Effector memory CD8-positive, alpha-beta T cell (primary cell): ENCODE results near the gene NOP9.

Source experiments
- ATAC-seq: fragments of 150-1000 bp; cut with Tn5 transposase; replicated peaks from 2 replicates; pipeline ENCODE4 v1.10.0; 2021; ENCODE audit warnings: mild to moderate bottlenecking, moderate library complexity
- DNase-seq, 3 experiments: peaks; one replicate each; pipeline ENCODE4 v3.0.0; 2021
- H3K27ac Mint-ChIP-seq, 2 donors: one replicate each; pipeline ENCODE4 v1.8.0; 2022; ENCODE audit warnings: mild to moderate bottlenecking in 2 of 2, mixed read lengths in 2 of 2, moderate library complexity in 2 of 2
- H3K27me3 Mint-ChIP-seq, 2 donors: one replicate each; pipeline ENCODE4 v1.8.0; 2022; ENCODE audit warnings: mixed read lengths in 2 of 2
- H3K36me3 Mint-ChIP-seq: one replicate; pipeline ENCODE4 v1.8.0; 2022; ENCODE audit warnings: mild to moderate bottlenecking, moderate library complexity, mixed read lengths; ENCODE audit not compliant: insufficient read depth
- H3K4me1 Mint-ChIP-seq, 2 donors: one replicate each; pipeline ENCODE4 v1.8.0; 2022; ENCODE audit warnings: low read depth in 2 of 2, mixed read lengths in 2 of 2
- H3K4me3 Mint-ChIP-seq, 2 donors: one replicate each; pipeline ENCODE4 v1.8.0; 2022; ENCODE audit warnings: mild to moderate bottlenecking in 2 of 2, mixed read lengths in 2 of 2, moderate library complexity in 2 of 2
- H3K9me3 Mint-ChIP-seq, 2 donors: one replicate each; pipeline ENCODE4 v1.8.0; 2022; ENCODE audit warnings: mixed read lengths in 2 of 2

Gene NOP9

GRCh38 chr14:24312736-24313507 is 13.3 kb downstream of the NOP9 start:
- Mint-ChIP-seq H3K36me3 (peaks cover 45% of the 10 kb centered on the region), H3K27ac (peak overlapping the region; percentile 80 to 93), H3K4me3 (peak overlapping the region; percentile 81 to 87), H3K4me1 (peaks cover 64 to 65% of the 10 kb centered on the region in 2 donors), H3K27me3 (no peaks in the 10 kb centered on the region), H3K9me3 (no peaks in the 10 kb centered on the region)
- ATAC-seq, result no peak
- peak in 2 of 3 experiments; percentile 17 to 35 for DNase-seq

- peaks cover 45% of the 10 kb centered on the region for H3K36me3 Mint-ChIP-seq
- H3K4me1 Mint-ChIP-seq, result peaks cover 60 to 61% of the 10 kb centered on the region in 2 donors
- no peak for ATAC-seq
Measured at GRCh38 chr14:24313913-24314312, 14.3 kb downstream of the NOP9 start.

GRCh38 chr14:24314377-24315193 is 14.9 kb downstream of the NOP9 start:
- Mint-ChIP-seq H3K27ac (peak overlapping the region; percentile 80 to 93), H3K36me3 (peaks cover 42% of the 10 kb centered on the region), H3K4me1 (peaks cover 55 to 56% of the 10 kb centered on the region in 2 donors), H3K9me3 (no peaks in the 10 kb centered on the region), H3K4me3 (peak overlapping the region; percentile 81 to 87), H3K27me3 (peaks cover 0 to 7% of the 10 kb centered on the region in 2 donors)
- ATAC-seq (no peak), DNase-seq (no peak)

More at GRCh38 chr14:24313913-24314312, 14.3 kb downstream of the NOP9 start:
- Mint-ChIP-seq H3K27me3 (no peaks in the 10 kb centered on the region), H3K4me3 (peak overlapping the region; percentile 81 to 87), H3K27ac (peak overlapping the region; percentile 80 to 93), H3K9me3 (no peaks in the 10 kb centered on the region)
- DNase-seq, result no peak

- Mint-ChIP-seq H3K27ac (peak overlapping the region; percentile 80 to 93), H3K36me3 (peaks cover 37% of the 10 kb centered on the region), H3K4me3 (peak overlapping the region; percentile 81 to 87), H3K4me1 (peaks cover 48 to 50% of the 10 kb centered on the region in 2 donors), H3K27me3 (peaks cover 0 to 9% of the 10 kb centered on the region in 2 donors), H3K9me3 (no peaks in the 10 kb centered on the region)
- DNase-seq (no peak), ATAC-seq (no peak)
Measured at GRCh38 chr14:24315243-24315806, 15.7 kb downstream of the NOP9 start.

- peak overlapping the region; percentile 80 to 83 for H3K27ac Mint-ChIP-seq
Measured at GRCh38 chr14:24315807-24316596, 16.4 kb downstream of the NOP9 start.

GRCh38 chr14:24316597-24316950 is 16.9 kb downstream of the NOP9 start:
- ATAC-seq, result no peak
- peaks cover 0 to 9% of the 10 kb centered on the region in 2 donors for H3K27me3 Mint-ChIP-seq
- peaks cover 47 to 48% of the 10 kb centered on the region in 2 donors for H3K4me1 Mint-ChIP-seq
- no peaks in the 10 kb centered on the region for H3K9me3 Mint-ChIP-seq
- DNase-seq, result no peak
- no peak overlapping the region for H3K4me3 Mint-ChIP-seq
- H3K36me3 Mint-ChIP-seq, result peaks cover 32% of the 10 kb centered on the region
- H3K27ac Mint-ChIP-seq, result no peak overlapping the region

More at GRCh38 chr14:24315807-24316596, 16.4 kb downstream of the NOP9 start:
- peak overlapping the region; percentile 51 to 87 for H3K4me3 Mint-ChIP-seq
- no peaks in the 10 kb centered on the region for H3K9me3 Mint-ChIP-seq
- peaks cover 0 to 9% of the 10 kb centered on the region in 2 donors for H3K27me3 Mint-ChIP-seq
- no peak for DNase-seq
- H3K4me1 Mint-ChIP-seq, result peaks cover 48 to 49% of the 10 kb centered on the region in 2 donors
- H3K36me3 Mint-ChIP-seq, result peaks cover 37% of the 10 kb centered on the region
- no peak for ATAC-seq

GRCh38 chr14:24317141-24317928 is 17.7 kb downstream of the NOP9 start:
- Mint-ChIP-seq H3K4me3 (no peak overlapping the region), H3K27ac (peak overlapping the region; percentile 11 to 15), H3K27me3 (peaks cover 0 to 9% of the 10 kb centered on the region in 2 donors), H3K36me3 (peaks cover 24% of the 10 kb centered on the region), H3K4me1 (peaks cover 40% of the 10 kb centered on the region in 2 donors), H3K9me3 (no peaks in the 10 kb centered on the region)
- DNase-seq (no peak), ATAC-seq (no peak)

- no peak overlapping the region for H3K27ac Mint-ChIP-seq
- no peak overlapping the region for H3K4me3 Mint-ChIP-seq
- DNase-seq (no peak), ATAC-seq (no peak)
- H3K4me1 Mint-ChIP-seq, result peaks cover 10 to 11% of the 10 kb centered on the region in 2 donors
- no peaks in the 10 kb centered on the region for H3K36me3 Mint-ChIP-seq
- H3K27me3 Mint-ChIP-seq, result peaks cover 0 to 9% of the 10 kb centered on the region in 2 donors
- no peaks in the 10 kb centered on the region for H3K9me3 Mint-ChIP-seq
Measured at GRCh38 chr14:24321212-24321975, 21.7 kb downstream of the NOP9 start.

GRCh38 chr14:24322672-24323071 is 23.0 kb downstream of the NOP9 start:
- DNase-seq (no peak), ATAC-seq (no peak)
- no peak overlapping the region for H3K4me3 Mint-ChIP-seq

GRCh38 chr14:24323341-24323740 is 23.7 kb downstream of the NOP9 start:
- H3K36me3 Mint-ChIP-seq, result no peaks in the 10 kb centered on the region
- no peaks in the 10 kb centered on the region for H3K9me3 Mint-ChIP-seq
- H3K4me3 Mint-ChIP-seq, result no peak overlapping the region

More at GRCh38 chr14:24322672-24323071, 23.0 kb downstream of the NOP9 start:
- H3K27ac Mint-ChIP-seq, result peak overlapping the region in 1 of 2 donors; percentile 46
- H3K9me3 Mint-ChIP-seq, result no peaks in the 10 kb centered on the region
- H3K4me1 Mint-ChIP-seq, result peaks cover 13 to 15% of the 10 kb centered on the region in 2 donors
- H3K36me3 Mint-ChIP-seq, result no peaks in the 10 kb centered on the region
- H3K27me3 Mint-ChIP-seq, result peaks cover 0 to 9% of the 10 kb centered on the region in 2 donors

GRCh38 chr14:24324024-24324423 is 24.4 kb downstream of the NOP9 start:
- Mint-ChIP-seq H3K36me3 (no peaks in the 10 kb centered on the region), H3K4me1 (peaks cover 22 to 26% of the 10 kb centered on the region in 2 donors), H3K9me3 (no peaks in the 10 kb centered on the region), H3K27ac (peak overlapping the region; percentile 46 to 65), H3K4me3 (no peak overlapping the region), H3K27me3 (peaks cover 0 to 8% of the 10 kb centered on the region in 2 donors)
- ATAC-seq (no peak), DNase-seq (no peak)

More at GRCh38 chr14:24323341-24323740, 23.7 kb downstream of the NOP9 start:
- Mint-ChIP-seq H3K27ac (peak overlapping the region in 1 of 2 donors; percentile 15), H3K4me1 (peaks cover 16 to 19% of the 10 kb centered on the region in 2 donors), H3K27me3 (peaks cover 0 to 9% of the 10 kb centered on the region in 2 donors)
- ATAC-seq (no peak), DNase-seq (no peak)
